Liver (tissue), 3 donors: Measurements from ENCODE around the gene RNASEH2C.

Source experiments
- EGR1 ChIP-seq, 2 donors: IDR thresholded peaks; 2 replicates each; pipeline ENCODE4 v1.6.1; 2016 to 2018; ENCODE audit warnings: antibody characterized with exemption in 2 of 2, low read depth in 2 of 2
- JUND ChIP-seq, 2 donors: IDR thresholded peaks; 2 replicates each; pipeline ENCODE4 v1.6.1; 2016; ENCODE audit warnings: antibody characterized with exemption in 2 of 2
- RXRA ChIP-seq, 2 donors: IDR thresholded peaks; 2 replicates each; pipeline ENCODE4 v1.6.1; 2017 to 2018; ENCODE audit warnings: antibody characterized with exemption in 2 of 2, mild to moderate bottlenecking in 1 of 2
- YY1 ChIP-seq: IDR thresholded peaks from 2 replicates; pipeline ENCODE4 v1.6.1; 2016; ENCODE audit warnings: antibody characterized with exemption, mild to moderate bottlenecking
- TF ChIP-seq, protein P1 (sequence below): fragments of 150-350 bp; IDR thresholded peaks from 2 replicates; pipeline ENCODE4 v1.5.1; 2017; ENCODE audit warnings: improper control_type of control experiment, low read depth, low read length; ENCODE audit not compliant: missing input control
- donor health status: healthy.
- donor health status: healthy.

DNA sequence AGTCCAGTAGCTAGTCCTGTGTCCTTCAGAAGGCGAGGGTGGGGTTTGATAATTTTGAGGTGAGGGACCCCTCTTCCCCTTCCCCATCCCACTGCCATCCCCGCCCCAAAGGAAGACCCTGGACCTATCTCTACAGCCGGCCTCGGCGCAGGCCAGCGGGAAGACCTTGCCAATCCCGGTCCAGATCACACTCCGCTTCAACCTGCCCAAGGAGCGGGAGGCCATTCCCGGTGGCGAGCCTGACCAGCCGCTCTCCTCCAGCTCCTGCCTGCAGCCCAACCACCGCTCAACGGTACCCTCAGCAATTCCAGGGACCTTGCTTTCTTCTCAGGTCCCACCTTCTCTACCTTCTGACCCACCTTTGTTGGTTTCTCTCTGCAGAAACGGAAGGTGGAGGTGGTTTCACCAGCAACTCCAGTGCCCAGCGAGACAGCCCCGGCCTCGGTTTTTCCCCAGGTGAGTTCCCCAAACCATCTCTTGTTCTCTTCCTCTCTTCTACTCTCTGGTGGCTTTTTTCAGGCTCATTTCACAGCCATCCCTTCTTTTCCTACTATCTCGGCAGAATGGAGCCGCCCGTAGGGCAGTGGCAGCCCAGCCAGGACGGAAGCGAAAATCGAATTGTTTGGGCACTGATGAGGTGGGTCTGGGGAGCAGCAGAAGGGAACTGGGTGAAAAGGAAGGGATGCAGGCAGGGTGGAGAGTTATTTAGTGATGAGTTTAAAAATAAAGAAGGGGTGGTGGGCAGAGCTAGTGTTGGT is 7.2 kb downstream of the RNASEH2C start:
- TF ChIP-seq YY1 (no peak), JUND (IDR thresholded peaks at IDR 0.05) (no peak), EGR1 (IDR thresholded peaks at IDR 0.05; ENCODE audit: low read depth in 2 of 2) (no peak), RXRA (IDR thresholded peaks at IDR 0.05) (no peak)
- TF ChIP-seq, protein P1, sequence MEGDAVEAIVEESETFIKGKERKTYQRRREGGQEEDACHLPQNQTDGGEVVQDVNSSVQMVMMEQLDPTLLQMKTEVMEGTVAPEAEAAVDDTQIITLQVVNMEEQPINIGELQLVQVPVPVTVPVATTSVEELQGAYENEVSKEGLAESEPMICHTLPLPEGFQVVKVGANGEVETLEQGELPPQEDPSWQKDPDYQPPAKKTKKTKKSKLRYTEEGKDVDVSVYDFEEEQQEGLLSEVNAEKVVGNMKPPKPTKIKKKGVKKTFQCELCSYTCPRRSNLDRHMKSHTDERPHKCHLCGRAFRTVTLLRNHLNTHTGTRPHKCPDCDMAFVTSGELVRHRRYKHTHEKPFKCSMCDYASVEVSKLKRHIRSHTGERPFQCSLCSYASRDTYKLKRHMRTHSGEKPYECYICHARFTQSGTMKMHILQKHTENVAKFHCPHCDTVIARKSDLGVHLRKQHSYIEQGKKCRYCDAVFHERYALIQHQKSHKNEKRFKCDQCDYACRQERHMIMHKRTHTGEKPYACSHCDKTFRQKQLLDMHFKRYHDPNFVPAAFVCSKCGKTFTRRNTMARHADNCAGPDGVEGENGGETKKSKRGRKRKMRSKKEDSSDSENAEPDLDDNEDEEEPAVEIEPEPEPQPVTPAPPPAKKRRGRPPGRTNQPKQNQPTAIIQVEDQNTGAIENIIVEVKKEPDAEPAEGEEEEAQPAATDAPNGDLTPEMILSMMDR, result no peak
